HG03159 (cell line): ENCODE results near the gene TM2D3.

Experiments used
- ATAC-seq: cut with Tn5 transposase; IDR thresholded peaks from one replicate; pipeline ENCODE4 v1.9.1; 2021; ENCODE audit warnings: mild to moderate bottlenecking, moderate library complexity; ENCODE audit not compliant: unreplicated experiment

Gene TM2D3

GRCh38 chr15:101652098-101652785, at the start of gene TM2D3:
TSS of gene TM2D3 (minus strand) at chr15:101652381. CDS start at chr15:101652361, 20 bp downstream.
- peak; percentile 82 for ATAC-seq

DNA sequence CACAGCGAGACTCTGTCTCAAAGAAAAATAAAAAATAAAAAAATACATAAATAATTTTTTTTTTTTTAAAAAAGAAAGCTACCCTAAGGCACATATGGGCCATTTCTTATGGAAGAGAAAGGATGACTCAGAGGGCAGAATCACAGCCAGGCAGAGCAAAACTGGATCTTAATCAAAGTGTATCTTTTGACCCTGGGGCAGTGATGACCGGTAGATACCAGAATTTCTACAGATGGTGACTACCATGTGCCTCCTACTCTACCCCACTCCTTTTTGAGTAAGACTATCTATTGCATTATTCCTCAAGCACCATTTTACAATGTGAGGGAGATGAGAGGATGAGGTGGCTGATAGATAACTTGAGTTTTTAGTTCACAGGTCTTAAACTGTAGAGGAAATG, 46.1 kb upstream of the TM2D3 start:
- no peak for ATAC-seq

GRCh38 chr15:101697488-101697887, 45.3 kb upstream of the TM2D3 start:
- no peak for ATAC-seq

GRCh38 chr15:101696829-101697228, 44.6 kb upstream of the TM2D3 start:
- ATAC-seq, result no peak

- ATAC-seq, result no peak
These were observed 42.1 kb upstream of the TM2D3 start for GRCh38 chr15:101694261-101694660.

DNA sequence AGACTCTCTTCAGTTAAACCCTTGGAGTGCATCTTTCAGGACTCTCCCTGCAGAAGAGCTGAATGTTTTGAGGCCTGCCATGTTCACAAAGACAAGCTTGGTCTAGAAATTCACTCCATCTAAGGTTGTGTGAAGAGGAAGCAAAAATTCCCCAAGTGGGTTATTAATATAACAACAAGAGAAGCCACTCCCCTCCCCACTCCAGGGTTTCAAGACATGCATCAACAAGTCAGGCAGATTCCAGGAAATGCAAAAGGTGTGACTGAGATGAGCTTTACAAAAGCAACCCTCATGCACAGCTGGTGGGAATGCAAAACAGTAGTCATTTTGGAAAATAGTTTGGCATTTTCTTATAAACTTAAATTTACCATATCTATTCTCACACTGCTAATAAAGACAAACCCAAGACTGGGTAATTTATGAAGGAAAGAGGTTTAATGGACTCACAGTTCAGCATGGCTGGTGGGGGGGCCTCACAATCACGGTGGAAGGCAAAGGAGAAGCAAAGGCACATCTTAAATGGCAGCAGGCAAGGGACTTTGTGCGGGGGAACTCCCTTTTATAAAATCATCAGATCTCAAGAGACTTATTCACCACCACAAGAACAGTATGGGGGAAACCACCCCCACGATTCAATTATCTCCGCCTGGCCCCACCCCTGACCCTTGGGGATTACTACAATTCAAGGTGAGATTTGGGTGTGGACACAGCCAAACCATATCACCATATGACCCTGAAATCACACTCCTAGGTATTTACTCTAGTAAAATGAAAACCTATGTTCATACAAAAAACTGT, 40.8 kb upstream of the TM2D3 start:
- no peak for ATAC-seq

DNA sequence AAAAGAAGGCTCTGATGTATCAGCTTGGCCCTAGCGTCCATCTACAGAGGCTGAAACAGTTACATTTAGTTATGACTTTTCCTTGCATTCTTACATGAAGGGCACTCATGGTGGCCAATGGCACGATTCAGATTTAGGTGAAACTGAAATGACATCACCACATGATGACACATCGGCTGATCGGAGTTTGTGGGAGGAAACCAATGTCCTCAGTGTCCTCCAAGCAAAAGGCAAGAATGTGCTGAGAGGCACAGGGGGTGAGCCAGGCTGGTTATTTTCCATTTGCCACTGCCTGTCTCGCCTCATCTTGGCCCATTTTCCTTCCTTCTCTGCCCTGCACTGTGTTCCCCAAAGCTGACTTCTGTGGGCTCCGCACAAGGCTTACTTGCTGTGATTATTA, 37.7 kb upstream of the TM2D3 start:
- no peak for ATAC-seq

DNA sequence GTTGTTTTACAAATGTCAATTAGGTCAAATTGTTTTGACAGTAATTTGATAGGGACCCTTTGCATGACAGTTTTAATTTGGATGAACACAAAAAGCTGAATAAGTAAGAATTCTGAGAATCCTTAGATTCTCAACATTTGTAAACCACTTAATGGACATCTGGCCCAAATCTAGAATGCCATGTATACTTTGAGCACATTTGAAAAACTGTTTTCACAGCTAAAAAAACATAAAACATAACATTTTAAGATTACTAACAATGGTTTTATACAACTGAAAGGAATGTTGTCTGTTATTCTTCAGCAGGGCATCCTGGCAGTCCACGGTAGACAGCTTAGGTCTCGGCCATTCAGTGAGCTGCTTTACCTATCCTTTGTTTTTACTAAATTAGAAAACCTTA, 34.5 kb upstream of the TM2D3 start:
- no peak for ATAC-seq

DNA sequence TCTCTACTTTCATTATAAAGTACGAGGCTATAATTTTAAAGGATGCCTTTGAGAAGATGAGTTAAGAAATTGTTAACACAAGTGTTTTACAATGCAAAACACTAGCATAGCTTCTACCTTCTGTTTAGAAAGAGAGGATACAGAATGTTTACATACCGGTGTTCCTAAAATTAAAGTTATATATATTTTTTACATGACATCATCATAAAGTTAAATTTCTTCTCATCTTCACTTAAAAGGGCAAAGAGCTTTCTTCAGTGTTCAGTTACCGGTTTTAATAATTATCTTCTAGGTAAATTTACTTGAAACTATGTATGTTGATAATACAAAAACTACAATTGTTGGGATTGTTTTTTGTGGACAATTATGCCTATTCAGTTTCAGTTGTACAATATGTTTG, 32.7 kb upstream of the TM2D3 start:
- ATAC-seq, result no peak

GRCh38 chr15:101684384-101684783, 32.2 kb upstream of the TM2D3 start:
- ATAC-seq, result no peak

DNA sequence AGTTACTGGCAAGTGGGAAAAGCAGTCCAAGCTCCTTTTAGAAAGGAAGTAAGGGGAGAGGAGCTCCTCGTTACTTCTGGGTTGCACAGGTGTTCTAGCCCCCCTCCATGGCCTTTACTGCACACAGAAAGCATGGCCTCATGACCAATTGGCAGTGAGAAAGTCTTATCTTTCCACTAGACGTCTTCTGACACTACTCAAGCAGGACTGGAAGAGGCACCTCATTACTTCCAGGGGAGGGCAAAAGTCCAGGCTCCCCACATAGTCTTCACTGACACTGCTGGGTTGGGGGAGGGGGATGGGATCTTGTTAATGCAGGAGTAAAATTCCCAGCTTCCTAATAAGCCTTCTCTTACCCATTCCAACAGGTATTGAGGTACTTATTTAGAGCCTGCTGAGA, 27.6 kb upstream of the TM2D3 start:
- ATAC-seq, result no peak

GRCh38 chr15:101676921-101677329, 24.7 kb upstream of the TM2D3 start:
- no peak for ATAC-seq

GRCh38 chr15:101675796-101676582, 23.8 kb upstream of the TM2D3 start:
- ATAC-seq, result peak; percentile 66

GRCh38 chr15:101675015-101675414, 22.8 kb upstream of the TM2D3 start:
- ATAC-seq, result no peak

GRCh38 chr15:101672298-101672697, 20.1 kb upstream of the TM2D3 start:
- ATAC-seq, result no peak

DNA sequence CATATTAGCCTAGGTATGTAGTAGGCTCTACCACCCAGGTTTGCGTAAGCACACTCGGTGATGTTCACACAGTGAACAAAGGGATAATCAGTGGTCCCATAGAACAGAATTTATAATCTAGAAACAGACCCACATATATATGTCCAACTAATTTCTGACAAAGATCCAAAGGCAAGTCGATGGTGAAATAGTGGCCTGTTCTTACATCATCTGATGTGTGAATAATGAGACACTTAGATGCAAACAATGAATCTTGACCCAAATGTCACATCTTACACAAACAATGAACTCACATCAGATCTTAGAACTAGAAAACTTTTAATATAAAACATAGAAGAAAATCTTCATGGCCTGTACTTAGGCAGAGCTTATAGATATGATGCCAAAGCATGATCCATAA, 17.6 kb upstream of the TM2D3 start:
- ATAC-seq, result no peak

- no peak for ATAC-seq
These were observed 15.7 kb upstream of the TM2D3 start for GRCh38 chr15:101667881-101668280.

GRCh38 chr15:101664303-101664913, 12.2 kb upstream of the TM2D3 start:
- no peak for ATAC-seq

GRCh38 chr15:101662203-101662602, 10.0 kb upstream of the TM2D3 start:
- ATAC-seq, result no peak

- ATAC-seq, result no peak
These were observed 7.8 kb upstream of the TM2D3 start for GRCh38 chr15:101660005-101660404.
